ENCODE results near the gene CXCL5.
A peak's percentile ranks its signal among the peaks of the same experiment; 100 is the strongest.
"Not testable (repeated sequence)": the region's sequence is repeated elsewhere in the genome, so short reads cannot be mapped to it uniquely, and the experiment has no call there.

Gene CXCL5

GRCh38 chr4:73970011-73970410 lies 28.5 kb downstream of the CXCL5 start:
- TF ChIP-seq CTCF (IDR thresholded peaks at IDR 0.05; ENCODE audit: borderline replicate concordance, control extremely low read depth, extremely low read depth, insufficient read depth, missing control alignments), result no peak
- in situ Hi-C loops (cut with MboI; ENCODE audit: low sequenced_read_pairs, unreplicated experiment), result no loop called here
- DNase-seq (ENCODE audit: low spot score), result no peak

GRCh38 chr4:73967866-73968265 lies 30.6 kb downstream of the CXCL5 start:
- in situ Hi-C loops (cut with MboI; ENCODE audit: low sequenced_read_pairs, unreplicated experiment), result no loop called here
- DNase-seq (ENCODE audit: low spot score), result no peak
- no peak for TF ChIP-seq CTCF (IDR thresholded peaks at IDR 0.05; ENCODE audit: borderline replicate concordance, control extremely low read depth, extremely low read depth, insufficient read depth, missing control alignments)

- in situ Hi-C loops (cut with MboI; ENCODE audit: low sequenced_read_pairs, unreplicated experiment), result no loop called here
- no peak for DNase-seq (ENCODE audit: low spot score)
- peak; percentile 16 for TF ChIP-seq CTCF (IDR thresholded peaks at IDR 0.05; ENCODE audit: borderline replicate concordance, control extremely low read depth, extremely low read depth, insufficient read depth, missing control alignments)
Observed at GRCh38 chr4:73964862-73965611, 33.4 kb downstream of the CXCL5 start.

- no peak for DNase-seq (ENCODE audit: low spot score)
- in situ Hi-C loops (cut with MboI; ENCODE audit: low sequenced_read_pairs, unreplicated experiment), result no loop called here
- TF ChIP-seq CTCF (IDR thresholded peaks at IDR 0.05; ENCODE audit: borderline replicate concordance, control extremely low read depth, extremely low read depth, insufficient read depth, missing control alignments), result no peak
Observed at GRCh38 chr4:73962724-73963123, 35.8 kb downstream of the CXCL5 start.

- in situ Hi-C loops (cut with MboI; ENCODE audit: low sequenced_read_pairs, unreplicated experiment); DNase-seq (ENCODE audit: low spot score): not testable (repeated sequence)
Observed at GRCh38 chr4:73959041-73959440, 39.4 kb downstream of the CXCL5 start.

- no peak for DNase-seq (ENCODE audit: low spot score)
- no peak for TF ChIP-seq CTCF (IDR thresholded peaks at IDR 0.05; ENCODE audit: borderline replicate concordance, control extremely low read depth, extremely low read depth, insufficient read depth, missing control alignments)
- in situ Hi-C loops (cut with MboI; ENCODE audit: low sequenced_read_pairs, unreplicated experiment), result no loop called here
Observed at GRCh38 chr4:73952352-73952751, 46.1 kb downstream of the CXCL5 start.

GRCh38 chr4:73950376-73950920 lies 48.0 kb downstream of the CXCL5 start:
- DNase-seq (ENCODE audit: low spot score); in situ Hi-C loops (cut with MboI; ENCODE audit: low sequenced_read_pairs, unreplicated experiment): not testable (repeated sequence)
